T-cell (primary cell): ENCODE measurements around the gene DCUN1D2. TPM values are rescaled to one million over a fixed set of nuclear protein-coding genes. Genes with fewer than 3 reads are reported as not detected.

Experiments used
- ATAC-seq, 4 experiments: fragments of 200-7000 bp in 3 of 4; fragments of 150-1000 bp in 1 of 4; cut with Tn5 transposase; replicated peaks in 1 of 4; 1 replicate in 3 of 4; 2 replicates in 1 of 4; pipeline ENCODE4 v1.10.0; 2021; ENCODE audit warnings: moderate library complexity in 3 of 4, mild to moderate bottlenecking in 2 of 4, moderate number of reproducible peaks in 1 of 4
- CTCF ChIA-PET, 2 donors: fragments of 300-600 bp; sonication (Branson Sonifier 250); formaldehyde crosslinking; loops; one replicate each; lab custom pipeline; 2022; ENCODE audit warnings: antibody characterized with exemption in 2 of 2; lab: Charles Lee
- POLR2A ChIA-PET, 2 donors: fragments of 300-600 bp; sonication (Branson Sonifier 250); formaldehyde crosslinking; loops; one replicate each; lab custom pipeline; 2022; ENCODE audit warnings: antibody characterized with exemption in 2 of 2; lab: Charles Lee
- DNase-seq, 35 experiments: peaks; one replicate each; pipeline versions ENCODE4 v3.0.0 to v3.0.0-alpha.2; 2013 to 2023
- H3K27ac ChIP-seq: one replicate; pipeline ENCODE4 v1.5.1; 2013; ENCODE audit warnings: low read length
- H3K27me3 ChIP-seq, 2 experiments: replicated peaks in 1 of 2; 1 replicate in 1 of 2; 2 replicates in 1 of 2; pipeline versions ENCODE4 v1.6.1 to v1.7.0; 2013; ENCODE audit warnings: low read length in 1 of 2, mixed read lengths in 1 of 2; ENCODE audit not compliant: control insufficient read depth in 2 of 2, insufficient read depth in 2 of 2; ENCODE audit errors: extremely low read depth in 1 of 2
- H3K36me3 ChIP-seq, 2 donors: 1 replicate in 1 of 2; 2 replicates in 1 of 2; pipeline versions ENCODE4 v1.6.1 to v1.7.0; 2013; ENCODE audit warnings: low read length in 1 of 2; ENCODE audit not compliant: control insufficient read depth in 2 of 2, insufficient read depth in 1 of 2; ENCODE audit errors: extremely low read depth in 1 of 2
- H3K4me1 ChIP-seq, 2 experiments: 1 replicate in 1 of 2; 2 replicates in 1 of 2; pipeline versions ENCODE4 v1.6.1 to v1.7.0; 2013; ENCODE audit warnings: low read length in 2 of 2, mixed read lengths in 1 of 2; ENCODE audit not compliant: insufficient read depth in 2 of 2, control insufficient read depth in 1 of 2; ENCODE audit errors: extremely low read depth in 1 of 2
- H3K4me3 ChIP-seq, 2 donors: 1 replicate in 1 of 2; 2 replicates in 1 of 2; pipeline versions ENCODE4 v1.5.1 to v1.7.0; 2013; ENCODE audit warnings: mild to moderate bottlenecking in 2 of 2, low read length in 1 of 2, moderate library complexity in 1 of 2; ENCODE audit not compliant: control insufficient read depth in 1 of 2; ENCODE audit errors: extremely low read depth in 1 of 2
- H3K9me3 ChIP-seq: 2 replicates; pipeline ENCODE4 v1.7.0; 2013
- H3K27ac Mint-ChIP-seq, 2 donors: one replicate each; pipeline ENCODE4 v1.8.0; 2020 to 2021; ENCODE audit warnings: mild to moderate bottlenecking in 2 of 2, mixed read lengths in 2 of 2
- H3K27me3 Mint-ChIP-seq, 2 donors: one replicate each; pipeline ENCODE4 v1.8.0; 2021 to 2022; ENCODE audit warnings: mixed read lengths in 2 of 2
- H3K36me3 Mint-ChIP-seq: one replicate; pipeline ENCODE4 v1.8.0; 2021; ENCODE audit warnings: mixed read lengths
- H3K4me1 Mint-ChIP-seq, 3 donors: one replicate each; pipeline ENCODE4 v1.8.0; 2020 to 2022; ENCODE audit warnings: mixed read lengths in 3 of 3, mild to moderate bottlenecking in 1 of 3
- H3K4me3 Mint-ChIP-seq, 3 donors: one replicate each; pipeline ENCODE4 v1.8.0; 2020 to 2022; ENCODE audit warnings: mild to moderate bottlenecking in 3 of 3, mixed read lengths in 3 of 3, moderate library complexity in 3 of 3
- H3K9me3 Mint-ChIP-seq, 3 donors: one replicate each; pipeline ENCODE4 v1.8.0; 2020 to 2022; ENCODE audit warnings: mixed read lengths in 3 of 3
- WGBS: methylation state at CpG from one replicate; pipeline ENCODE4 v1.1.5; 2013; ENCODE audit warnings: missing lambda C conversion rate; ENCODE audit not compliant: insufficient coverage; 5-methylcytosine and 5-hydroxymethylcytosine counted together
- total RNA-seq, 35 experiments: library from RNA in 6 of 35; stranded (reverse) in 6 of 35; fragments of 120-200 nt in 1 of 35; gene quantifications; one replicate each; pipeline versions ENCODE4 v1.2.1 to v1.2.4 and lab custom pipeline; 2013 to 2026

Gene DCUN1D2
- total RNA-seq, 5 donors from 2014 or later (not counting 1 experiment from before 2014, with no cell fraction given): 18.7 to 27.7 (median 25.3) TPM

- no peak for DNase-seq
- Mint-ChIP-seq H3K36me3 (peaks cover 6% of the 10 kb centered on the region), H3K9me3 (no peaks in the 10 kb centered on the region), H3K27me3 (no peaks in the 10 kb centered on the region), H3K27ac (peak overlapping the region in 1 of 2 donors; percentile 72), H3K4me1 (peaks cover 65 to 75% (median 74%) of the 10 kb centered on the region in 3 donors), H3K4me3 (peak overlapping the region; percentile 69 to 82 (median 81))
- H3K36me3 ChIP-seq: peaks cover 3 to 4% of the 10 kb centered on the region in 2 donors
- ATAC-seq: no peak
- no peak overlapping the region for H3K27ac ChIP-seq
- no peaks in the 10 kb centered on the region for H3K27me3 ChIP-seq
- CTCF ChIA-PET: no interaction called here
- H3K4me1 ChIP-seq: peaks cover 12 to 37% of the 10 kb centered on the region in 2 experiments
- POLR2A ChIA-PET: no interaction called here
- H3K4me3 ChIP-seq: no peak overlapping the region
- 95% methylated on average over 4 of the region's 9 CpGs for WGBS
- no peaks in the 10 kb centered on the region for H3K9me3 ChIP-seq
Measured at GRCh38 chr13:113491982-113492381, 1.5 kb upstream of the DCUN1D2 start.

GRCh38 chr13:113491418-113491883 is 940 bp upstream of the DCUN1D2 start:
- no peaks in the 10 kb centered on the region for H3K27me3 ChIP-seq
- Mint-ChIP-seq H3K27me3 (no peaks in the 10 kb centered on the region), H3K4me1 (peaks cover 63 to 74% (median 73%) of the 10 kb centered on the region in 3 donors), H3K27ac (peak overlapping the region in 1 of 2 donors; percentile 72), H3K4me3 (peak overlapping the region; percentile 69 to 82 (median 81)), H3K9me3 (no peaks in the 10 kb centered on the region), H3K36me3 (peaks cover 9% of the 10 kb centered on the region)
- peaks cover 0 to 3% of the 10 kb centered on the region in 2 donors for H3K36me3 ChIP-seq
- ChIA-PET CTCF (no interaction called here), POLR2A (no interaction called here)
- DNase-seq (no peak), ATAC-seq (no peak)
- H3K4me1 ChIP-seq: peaks cover 10 to 34% of the 10 kb centered on the region in 2 experiments
- H3K27ac ChIP-seq: no peak overlapping the region
- 41% methylated on average over 14 of the region's 22 CpGs for WGBS
- no peaks in the 10 kb centered on the region for H3K9me3 ChIP-seq
- peak overlapping the region; percentile 25 to 49 for H3K4me3 ChIP-seq

- 12% methylated on average over 54 of the region's 54 CpGs for WGBS
- no peaks in the 10 kb centered on the region for H3K27me3 ChIP-seq
- H3K4me1 ChIP-seq: peaks cover 9 to 26% of the 10 kb centered on the region in 2 experiments
- Mint-ChIP-seq H3K27ac (peak overlapping the region; percentile 67 to 85), H3K4me3 (peak overlapping the region; percentile 86 to 89 (median 87)), H3K9me3 (no peaks in the 10 kb centered on the region), H3K27me3 (no peaks in the 10 kb centered on the region), H3K4me1 (peaks cover 49 to 66% (median 65%) of the 10 kb centered on the region in 3 donors), H3K36me3 (peaks cover 10% of the 10 kb centered on the region)
- ChIA-PET POLR2A (no interaction called here), CTCF (no interaction called here)
- no peak overlapping the region for H3K27ac ChIP-seq
- H3K9me3 ChIP-seq: no peaks in the 10 kb centered on the region
- ATAC-seq: peak; percentile 41 to 48 (median 46)
- peak overlapping the region; percentile 64 to 76 for H3K4me3 ChIP-seq
- peak in 27 of 35 experiments; percentile 5 to 49 (median 22) for DNase-seq
- no peaks in the 10 kb centered on the region for H3K36me3 ChIP-seq
Measured at GRCh38 chr13:113489549-113490495, 689 bp downstream of the DCUN1D2 start.

GRCh38 chr13:113489171-113489548 is 1.4 kb downstream of the DCUN1D2 start:
- Mint-ChIP-seq H3K36me3 (peaks cover 6% of the 10 kb centered on the region), H3K4me1 (peaks cover 45 to 64% (median 62%) of the 10 kb centered on the region in 3 donors), H3K27me3 (no peaks in the 10 kb centered on the region), H3K4me3 (peak overlapping the region; percentile 86 to 89 (median 87)), H3K9me3 (no peaks in the 10 kb centered on the region), H3K27ac (peak overlapping the region in 1 of 2 donors; percentile 29)
- peaks cover 9 to 26% of the 10 kb centered on the region in 2 experiments for H3K4me1 ChIP-seq
- no peaks in the 10 kb centered on the region for H3K9me3 ChIP-seq
- DNase-seq: no peak
- H3K4me3 ChIP-seq: no peak overlapping the region
- 91% methylated on average over 6 of the region's 8 CpGs for WGBS
- ChIA-PET POLR2A (no interaction called here), CTCF (no interaction called here)
- no peaks in the 10 kb centered on the region for H3K36me3 ChIP-seq
- H3K27ac ChIP-seq: no peak overlapping the region
- ATAC-seq: no peak
- H3K27me3 ChIP-seq: no peaks in the 10 kb centered on the region

- Mint-ChIP-seq H3K27ac (no peak overlapping the region), H3K36me3 (peaks cover 6% of the 10 kb centered on the region), H3K9me3 (no peaks in the 10 kb centered on the region), H3K27me3 (no peaks in the 10 kb centered on the region), H3K4me3 (peak overlapping the region; percentile 49 to 89 (median 86)), H3K4me1 (peaks cover 42 to 59% (median 58%) of the 10 kb centered on the region in 3 donors)
- DNase-seq (no peak), ATAC-seq (no peak)
- no peaks in the 10 kb centered on the region for H3K27me3 ChIP-seq
- ChIA-PET POLR2A (no interaction called here), CTCF (no interaction called here)
- peaks cover 9 to 31% of the 10 kb centered on the region in 2 experiments for H3K4me1 ChIP-seq
- H3K36me3 ChIP-seq: peaks cover 0 to 4% of the 10 kb centered on the region in 2 donors
- no peaks in the 10 kb centered on the region for H3K9me3 ChIP-seq
- 100% methylated on average over 1 of the region's 3 CpGs for WGBS
- no peak overlapping the region for H3K4me3 ChIP-seq
- no peak overlapping the region for H3K27ac ChIP-seq
Measured at GRCh38 chr13:113488283-113488682, 2.2 kb downstream of the DCUN1D2 start.

- ATAC-seq (no peak), DNase-seq (no peak)
- Mint-ChIP-seq H3K4me3 (no peak overlapping the region), H3K4me1 (peaks cover 40 to 52% (median 51%) of the 10 kb centered on the region in 3 donors), H3K9me3 (no peaks in the 10 kb centered on the region), H3K27me3 (no peaks in the 10 kb centered on the region), H3K36me3 (peaks cover 9% of the 10 kb centered on the region), H3K27ac (no peak overlapping the region)
- Histone ChIP-seq H3K36me3 (peaks cover 0 to 10% of the 10 kb centered on the region in 2 donors), H3K27me3 (no peaks in the 10 kb centered on the region), H3K9me3 (no peaks in the 10 kb centered on the region), H3K4me1 (peaks cover 9 to 27% of the 10 kb centered on the region in 2 experiments), H3K27ac (no peak overlapping the region), H3K4me3 (no peak overlapping the region)
- whole genome bisulfite sequencing: 80% methylated on average over 1 of the region's 4 CpGs
- ChIA-PET CTCF (no interaction called here), POLR2A (interaction anchor here in 1 of 2 donors (0.5 kb wide), 1 partner anchor 297 kb away, joined by 4 read pairs; no protein-coding TSS in a partner anchor)
Measured at GRCh38 chr13:113486698-113487097, 3.8 kb downstream of the DCUN1D2 start.
